Immature natural killer cell (primary cell): ENCODE measurements around the gene BCL3. TPM values are rescaled to one million over a fixed set of nuclear protein-coding genes. Genes with fewer than 3 reads are reported as not detected.

ENCODE experiments used
- DNase-seq, 3 donors: peaks; one replicate each; pipeline ENCODE4 v3.0.0; 2022; ENCODE audit warnings: mixed read lengths in 1 of 3
- H3K27ac Mint-ChIP-seq, 6 donors: one replicate each; pipeline ENCODE4 v1.8.0; 2020; ENCODE audit warnings: mixed read lengths in 6 of 6, mild to moderate bottlenecking in 5 of 6, inconsistent platforms in 4 of 6, moderate library complexity in 3 of 6
- H3K27me3 Mint-ChIP-seq, 3 donors: one replicate each; pipeline ENCODE4 v1.8.0; 2020 to 2021; ENCODE audit warnings: low read depth in 3 of 3, mild to moderate bottlenecking in 3 of 3, mixed read lengths in 3 of 3, moderate library complexity in 3 of 3, inconsistent platforms in 1 of 3
- H3K36me3 Mint-ChIP-seq, 3 donors: one replicate each; pipeline ENCODE4 v1.8.0; 2020; ENCODE audit warnings: mixed read lengths in 3 of 3, inconsistent platforms in 2 of 3, mild to moderate bottlenecking in 2 of 3
- H3K4me1 Mint-ChIP-seq, 2 donors: one replicate each; pipeline ENCODE4 v1.8.0; 2020; ENCODE audit warnings: inconsistent platforms in 2 of 2, mild to moderate bottlenecking in 2 of 2, mixed read lengths in 2 of 2, moderate library complexity in 1 of 2
- H3K4me3 Mint-ChIP-seq, 5 donors: one replicate each; pipeline ENCODE4 v1.8.0; 2020; ENCODE audit warnings: mild to moderate bottlenecking in 5 of 5, mixed read lengths in 5 of 5, inconsistent platforms in 3 of 5, moderate library complexity in 3 of 5
- H3K9me3 Mint-ChIP-seq, 6 donors: one replicate each; pipeline ENCODE4 v1.8.0; 2020; ENCODE audit warnings: mild to moderate bottlenecking in 6 of 6, mixed read lengths in 6 of 6, inconsistent platforms in 4 of 6, moderate library complexity in 3 of 6
- polyA plus RNA-seq, 3 donors: library from polyadenylated mRNA; unstranded; fragments of 300-500 nt; fragmentation: Illumina TruSeq; gene quantifications; one replicate each; pipeline ENCODE4 v1.2.3, GENCODE V29; 2021

BCL3 gene
- polyA plus RNA-seq, 3 donors from 2014 or later = 5.6 to 10.2 (median 10.2) TPM

- Mint-ChIP-seq H3K4me3 (peak overlapping the region; percentile 90 to 95 (median 92)), H3K4me1 (peaks cover 66 to 70% of the 10 kb centered on the region in 2 donors), H3K27ac (peak overlapping the region; percentile 94 to 97 (median 96)), H3K9me3 (no peaks in the 10 kb centered on the region), H3K36me3 (peaks cover 4 to 21% (median 12%) of the 10 kb centered on the region in 3 donors), H3K27me3 (peaks cover 19 to 41% (median 23%) of the 10 kb centered on the region in 3 donors)
- DNase-seq = peak; percentile 99 to 100 (median 99)
These were observed 4.5 kb downstream of the BCL3 start for GRCh38 chr19:44752816-44753625.

DNA sequence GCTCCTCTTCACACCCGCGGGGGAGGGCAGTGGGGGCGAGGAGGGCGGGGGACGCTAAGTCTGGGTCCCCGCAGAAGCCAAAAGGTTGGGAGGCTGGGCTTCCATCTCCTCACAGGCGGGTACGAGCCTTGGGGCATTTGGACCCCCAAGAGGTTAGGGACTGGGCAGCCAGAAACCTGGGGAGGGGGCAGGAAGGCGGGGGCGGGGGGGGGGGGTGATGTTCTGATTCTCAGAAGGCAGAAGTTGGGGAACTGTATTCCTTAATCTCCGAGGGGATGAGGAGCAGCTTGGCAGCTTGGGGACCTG is 5.1 kb downstream of the BCL3 start:
- Mint-ChIP-seq H3K4me3 (peak overlapping the region; percentile 90 to 95 (median 92)), H3K9me3 (no peaks in the 10 kb centered on the region), H3K27me3 (peaks cover 17 to 39% (median 24%) of the 10 kb centered on the region in 3 donors), H3K27ac (peak overlapping the region; percentile 94 to 97 (median 96)), H3K4me1 (peaks cover 65 to 68% of the 10 kb centered on the region in 2 donors), H3K36me3 (peaks cover 4 to 21% (median 15%) of the 10 kb centered on the region in 3 donors)
- DNase-seq = no peak

- peaks cover 63 to 69% of the 10 kb centered on the region in 2 donors for H3K4me1 Mint-ChIP-seq
- peaks cover 17 to 39% (median 23%) of the 10 kb centered on the region in 3 donors for H3K27me3 Mint-ChIP-seq
- H3K27ac Mint-ChIP-seq = peak overlapping the region; percentile 94 to 97 (median 96)
- H3K9me3 Mint-ChIP-seq = no peaks in the 10 kb centered on the region
- H3K4me3 Mint-ChIP-seq = peak overlapping the region; percentile 90 to 95 (median 92)
- peaks cover 4 to 21% (median 16%) of the 10 kb centered on the region in 3 donors for H3K36me3 Mint-ChIP-seq
- peak; percentile 39 to 57 (median 40) for DNase-seq
These were observed 5.6 kb downstream of the BCL3 start for GRCh38 chr19:44753932-44754749.

GRCh38 chr19:44754750-44755080 is 6.2 kb downstream of the BCL3 start:
- H3K27ac Mint-ChIP-seq = peak overlapping the region; percentile 89 to 97 (median 95)
- H3K4me1 Mint-ChIP-seq = peaks cover 59 to 66% of the 10 kb centered on the region in 2 donors
- no peak for DNase-seq
- no peaks in the 10 kb centered on the region for H3K9me3 Mint-ChIP-seq
- peaks cover 17 to 35% (median 23%) of the 10 kb centered on the region in 3 donors for H3K27me3 Mint-ChIP-seq
- peak overlapping the region; percentile 82 to 93 (median 90) for H3K4me3 Mint-ChIP-seq
- peaks cover 4 to 21% (median 13%) of the 10 kb centered on the region in 3 donors for H3K36me3 Mint-ChIP-seq

DNA sequence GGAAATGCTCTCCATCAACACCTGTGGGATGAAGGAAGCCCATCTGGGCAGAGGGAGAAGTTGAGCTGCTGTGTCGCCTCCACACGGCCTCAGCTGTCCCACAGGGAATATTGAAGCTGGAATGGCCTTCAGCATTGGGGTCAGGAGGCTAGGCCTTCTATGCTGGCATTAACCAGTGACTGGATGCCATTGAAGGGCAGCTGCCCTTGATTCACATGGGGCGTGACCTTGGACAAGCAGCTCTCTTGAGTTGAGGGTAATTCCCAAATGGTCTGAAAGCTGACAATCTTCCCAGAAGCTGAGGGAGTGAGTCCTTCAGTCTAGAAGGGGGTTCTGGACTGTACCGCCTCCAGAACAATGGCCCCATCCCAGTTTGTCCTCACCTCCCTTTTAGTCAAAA is 6.7 kb downstream of the BCL3 start:
- Mint-ChIP-seq H3K36me3 (peaks cover 4 to 21% (median 13%) of the 10 kb centered on the region in 3 donors), H3K27ac (peak overlapping the region; percentile 89 to 97 (median 95)), H3K4me1 (peaks cover 60 to 66% of the 10 kb centered on the region in 2 donors), H3K27me3 (peaks cover 17 to 39% (median 22%) of the 10 kb centered on the region in 3 donors), H3K4me3 (peak overlapping the region; percentile 82 to 93 (median 90)), H3K9me3 (no peaks in the 10 kb centered on the region)
- DNase-seq = no peak

GRCh38 chr19:44756089-44756562 is 7.6 kb downstream of the BCL3 start:
- Mint-ChIP-seq H3K4me3 (peak overlapping the region in 1 of 5 donors; percentile 33), H3K36me3 (peaks cover 4 to 22% (median 19%) of the 10 kb centered on the region in 3 donors), H3K4me1 (peaks cover 61 to 67% of the 10 kb centered on the region in 2 donors), H3K9me3 (no peaks in the 10 kb centered on the region), H3K27ac (peak overlapping the region in 4 of 6 donors; percentile 22 to 97 (median 82)), H3K27me3 (peaks cover 24 to 41% (median 27%) of the 10 kb centered on the region in 3 donors)
- DNase-seq = no peak

DNA sequence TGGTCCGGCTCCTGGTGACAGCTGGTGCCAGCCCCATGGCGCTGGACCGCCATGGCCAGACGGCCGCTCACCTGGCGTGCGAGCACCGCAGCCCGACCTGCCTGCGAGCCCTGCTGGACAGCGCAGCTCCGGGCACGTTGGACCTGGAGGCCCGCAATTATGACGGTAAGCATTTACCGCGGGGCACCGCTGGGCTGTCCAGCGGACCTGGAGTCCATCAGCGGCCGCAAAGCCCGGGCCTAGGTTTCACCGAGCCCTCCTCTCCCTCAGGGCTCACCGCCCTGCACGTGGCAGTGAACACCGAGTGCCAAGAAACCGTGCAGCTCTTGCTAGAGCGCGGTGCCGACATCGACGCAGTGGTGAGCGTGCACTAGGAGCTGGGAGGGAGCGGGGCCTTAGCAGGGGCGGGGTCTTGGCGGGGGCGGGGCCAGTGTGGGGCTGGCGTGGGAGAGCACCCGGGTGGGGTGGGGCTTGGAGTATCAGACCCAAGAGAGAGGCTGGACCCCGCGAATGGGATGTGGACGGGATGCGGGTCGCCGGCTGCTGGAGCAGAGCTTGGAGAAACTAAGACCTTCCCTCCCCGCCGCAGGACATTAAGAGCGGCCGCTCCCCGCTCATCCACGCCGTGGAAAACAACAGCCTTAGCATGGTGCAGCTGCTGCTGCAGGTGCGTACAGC is 8.7 kb downstream of the BCL3 start:
- Mint-ChIP-seq H3K27me3 (peaks cover 22 to 37% (median 28%) of the 10 kb centered on the region in 3 donors), H3K27ac (peak overlapping the region in 2 of 6 donors; percentile 31 to 97), H3K36me3 (peaks cover 4 to 16% (median 15%) of the 10 kb centered on the region in 3 donors), H3K4me1 (peaks cover 52 to 60% of the 10 kb centered on the region in 2 donors), H3K4me3 (no peak overlapping the region), H3K9me3 (no peaks in the 10 kb centered on the region)
- no peak for DNase-seq

DNA sequence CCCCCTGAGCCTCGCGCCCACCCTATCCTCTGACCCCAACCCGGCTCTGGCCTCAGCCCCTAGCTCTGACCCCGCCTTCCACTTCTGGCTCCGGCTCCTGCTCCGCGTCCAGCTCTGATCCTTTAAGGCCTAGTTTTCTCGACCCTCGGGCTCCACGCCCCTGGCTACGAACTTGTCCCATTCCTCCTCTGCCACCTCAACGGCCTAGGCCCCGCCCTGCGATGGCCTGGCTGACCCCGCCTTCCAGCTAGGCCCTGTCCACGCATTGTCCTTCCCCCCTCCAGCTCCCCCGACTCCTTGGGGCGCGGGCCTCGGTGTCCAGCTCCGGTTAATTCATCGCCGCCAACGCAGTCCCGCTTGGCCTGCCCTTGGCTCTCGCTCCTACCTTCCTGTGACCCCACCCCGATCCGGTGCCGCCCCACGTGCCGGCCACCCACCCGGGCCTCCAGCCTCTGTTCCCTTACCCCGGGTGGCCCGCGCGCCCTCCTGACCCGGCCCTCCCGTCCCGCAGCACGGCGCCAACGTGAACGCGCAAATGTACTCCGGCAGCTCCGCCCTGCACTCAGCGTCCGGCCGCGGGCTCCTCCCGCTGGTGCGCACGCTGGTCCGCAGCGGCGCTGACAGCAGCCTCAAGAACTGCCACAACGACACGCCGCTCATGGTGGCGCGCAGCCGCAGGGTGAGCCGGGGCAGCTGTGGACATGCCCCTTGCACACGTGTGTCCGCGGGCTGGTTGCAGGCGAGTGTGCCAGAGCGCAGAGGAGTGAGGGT is 9.4 kb downstream of the BCL3 start:
- peaks cover 0 to 11% (median 10%) of the 10 kb centered on the region in 3 donors for H3K36me3 Mint-ChIP-seq
- H3K27ac Mint-ChIP-seq = peak overlapping the region in 4 of 6 donors; percentile 51 to 82 (median 64)
- no peaks in the 10 kb centered on the region for H3K9me3 Mint-ChIP-seq
- DNase-seq = no peak
- peak overlapping the region in 1 of 5 donors; percentile 13 for H3K4me3 Mint-ChIP-seq
- peaks cover 20 to 31% (median 28%) of the 10 kb centered on the region in 3 donors for H3K27me3 Mint-ChIP-seq
- H3K4me1 Mint-ChIP-seq = peaks cover 45 to 54% of the 10 kb centered on the region in 2 donors

DNA sequence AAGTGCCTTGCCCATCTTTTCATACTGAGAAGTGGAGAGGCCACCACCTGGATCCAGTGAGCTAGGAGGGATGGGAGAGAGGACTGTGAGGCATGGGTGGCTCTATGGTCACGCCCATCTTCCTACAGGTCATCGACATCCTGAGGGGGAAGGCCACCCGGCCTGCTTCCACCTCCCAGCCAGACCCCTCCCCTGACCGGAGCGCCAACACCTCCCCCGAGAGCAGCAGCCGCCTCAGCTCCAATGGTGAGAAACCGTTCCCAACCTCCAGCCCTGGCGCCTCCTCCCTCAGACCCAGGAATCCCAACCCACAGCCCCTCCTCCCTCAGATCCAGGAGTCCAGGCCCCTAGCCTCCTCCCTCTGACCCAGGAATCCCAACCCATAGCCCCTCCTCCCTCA is 10.1 kb downstream of the BCL3 start:
- H3K9me3 Mint-ChIP-seq = no peaks in the 10 kb centered on the region
- peak overlapping the region in 5 of 6 donors; percentile 16 to 82 (median 51) for H3K27ac Mint-ChIP-seq
- H3K4me1 Mint-ChIP-seq = peaks cover 39 to 51% of the 10 kb centered on the region in 2 donors
- DNase-seq = no peak
- peak overlapping the region in 1 of 5 donors; percentile 13 for H3K4me3 Mint-ChIP-seq
- H3K36me3 Mint-ChIP-seq = peaks cover 0 to 11% (median 10%) of the 10 kb centered on the region in 3 donors
- H3K27me3 Mint-ChIP-seq = peaks cover 14 to 25% (median 21%) of the 10 kb centered on the region in 3 donors

DNA sequence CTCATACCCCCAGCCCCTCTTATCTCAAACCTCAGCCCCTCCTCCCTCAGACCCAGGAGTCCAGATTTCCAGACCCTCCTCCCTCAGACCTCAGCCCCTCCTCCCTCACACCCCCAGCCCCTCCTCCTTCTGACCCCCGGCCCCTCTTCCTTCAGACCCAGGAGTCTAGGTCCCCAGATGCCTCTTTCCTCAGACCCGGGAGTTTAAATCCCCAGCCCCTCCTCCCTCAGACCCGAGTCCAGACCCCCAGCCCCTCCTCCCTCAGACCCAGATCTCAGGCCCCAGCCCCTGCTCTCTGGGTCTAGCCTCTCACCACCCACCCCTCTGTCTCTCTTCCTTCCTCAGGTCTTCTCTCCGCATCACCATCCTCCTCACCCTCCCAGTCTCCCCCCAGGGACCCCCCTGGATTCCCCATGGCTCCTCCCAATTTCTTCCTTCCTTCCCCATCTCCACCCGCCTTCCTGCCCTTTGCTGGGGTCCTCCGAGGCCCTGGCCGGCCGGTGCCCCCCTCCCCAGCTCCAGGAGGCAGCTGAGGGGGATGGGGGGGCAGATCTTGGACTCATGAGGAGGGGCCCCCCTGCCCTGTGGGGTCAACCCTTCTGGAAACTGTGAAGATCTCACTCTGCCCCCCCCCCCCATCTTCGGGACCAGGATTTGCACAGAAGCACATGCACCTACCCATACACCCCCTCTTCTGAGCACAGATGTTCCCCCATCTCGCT is 10.7 kb downstream of the BCL3 start:
- Mint-ChIP-seq H3K4me1 (peaks cover 33 to 48% of the 10 kb centered on the region in 2 donors), H3K27ac (peak overlapping the region in 5 of 6 donors; percentile 92 to 97 (median 94)), H3K27me3 (peaks cover 10 to 23% (median 17%) of the 10 kb centered on the region in 3 donors), H3K4me3 (peak overlapping the region in 1 of 5 donors; percentile 54), H3K9me3 (no peaks in the 10 kb centered on the region), H3K36me3 (peaks cover 0 to 11% (median 10%) of the 10 kb centered on the region in 3 donors)
- DNase-seq = no peak

DNA sequence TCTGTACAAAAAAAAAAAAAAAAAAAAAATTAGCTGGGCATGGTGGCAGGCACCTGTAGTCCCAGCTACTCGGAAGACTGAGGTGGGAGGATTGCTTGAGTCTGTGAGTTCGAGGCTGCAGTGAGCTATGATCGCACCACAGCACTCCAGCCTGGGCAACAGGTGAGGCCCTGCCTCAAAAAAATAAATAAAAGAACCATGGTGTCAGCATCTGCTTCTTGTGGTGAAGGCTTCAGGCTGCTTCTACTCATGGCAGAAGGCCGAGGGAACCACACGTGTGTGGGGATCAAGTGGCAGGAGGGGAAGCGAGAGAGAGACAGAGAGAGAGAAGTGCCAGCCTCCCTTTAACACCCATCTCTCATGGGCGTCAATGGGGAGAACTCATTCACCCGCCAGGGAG is 13.5 kb downstream of the BCL3 start:
- H3K4me1 Mint-ChIP-seq = peaks cover 18 to 34% of the 10 kb centered on the region in 2 donors
- H3K36me3 Mint-ChIP-seq = peaks cover 0 to 11% (median 10%) of the 10 kb centered on the region in 3 donors
- H3K27me3 Mint-ChIP-seq = peaks cover 10 to 18% (median 15%) of the 10 kb centered on the region in 3 donors
- no peak for DNase-seq
- peak overlapping the region in 4 of 6 donors; percentile 49 to 70 (median 66) for H3K27ac Mint-ChIP-seq
- no peak overlapping the region for H3K4me3 Mint-ChIP-seq
- H3K9me3 Mint-ChIP-seq = no peaks in the 10 kb centered on the region
